ENCODE measurements around the gene ANKRD49.

GRCh38 chr11:94513091-94513490, 19.3 kb downstream of the ANKRD49 start:
- TF ChIP-seq HDAC2 (IDR thresholded peaks at IDR 0.05): no peak
- TF ChIP-seq CTCF (IDR thresholded peaks at IDR 0.05): no peak
- TF ChIP-seq REST (IDR thresholded peaks at IDR 0.05): no peak
- no peak for TF ChIP-seq POLR2A (IDR thresholded peaks at IDR 0.05; ENCODE audit: low read length)
- TF ChIP-seq ZFP36 (IDR thresholded peaks at IDR 0.05; ENCODE audit: borderline replicate concordance, partially characterized antibody): no peak
- TF ChIP-seq JUNB (IDR thresholded peaks at IDR 0.05): no peak
- no peak for TF ChIP-seq EP300 (IDR thresholded peaks at IDR 0.05)
- no peak for TF ChIP-seq SREBF2 (IDR thresholded peaks at IDR 0.05)
